ENCODE measurements around the gene CNTNAP5. TPM values are rescaled to one million over a fixed set of nuclear protein-coding genes. Genes with fewer than 3 reads are reported as not detected.

The CNTNAP5 gene
- polyA plus RNA-seq, 1 experiment: not detected

GRCh38 chr2:124316133-124316532 is 291.0 kb downstream of the CNTNAP5 start:
- Histone ChIP-seq H3K4me3 (ENCODE audit: low read depth, low read length) (no peak overlapping the region), H3K27me3 (ENCODE audit: control insufficient read depth, insufficient read depth, low read length) (no peaks in the 10 kb centered on the region), H3K36me3 (ENCODE audit: control insufficient read depth, insufficient read depth, low read length) (no peaks in the 10 kb centered on the region)
- TF ChIP-seq CTCF (IDR thresholded peaks at IDR 0.05; ENCODE audit: insufficient read depth, low read depth, low read length): no peak
- ChIA-PET POLR2A (no interaction called here), CTCF (interaction anchor here (1.1 kb wide), 1 partner anchor 9 kb away, joined by 4 read pairs; no protein-coding TSS in a partner anchor)
- no peak for DNase-seq (ENCODE audit: low read depth)

- no peak for TF ChIP-seq CTCF (IDR thresholded peaks at IDR 0.05; ENCODE audit: insufficient read depth, low read depth, low read length)
Measured at GRCh38 chr2:124316881-124317605, 292.0 kb downstream of the CNTNAP5 start.

DNA sequence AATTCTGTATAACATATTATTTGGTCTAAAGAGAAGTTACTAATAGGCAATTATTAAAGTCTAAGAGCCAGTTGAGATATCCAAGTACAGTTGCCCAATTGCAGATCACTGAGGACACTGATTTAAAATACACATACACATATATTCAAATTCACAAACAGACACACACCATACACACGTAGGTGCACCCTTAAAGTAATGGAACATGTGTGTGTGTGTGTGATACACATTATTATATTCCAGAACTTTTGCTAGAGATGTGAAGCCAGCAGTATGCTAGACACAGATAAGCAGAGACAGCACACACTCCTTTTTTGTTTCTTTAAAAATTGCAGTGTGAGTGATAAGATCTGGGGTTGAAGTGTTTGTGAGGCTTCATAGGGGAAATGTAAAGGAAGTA is 292.5 kb downstream of the CNTNAP5 start:
- Histone ChIP-seq H3K36me3 (ENCODE audit: control insufficient read depth, insufficient read depth, low read length) (no peaks in the 10 kb centered on the region), H3K4me3 (ENCODE audit: low read depth, low read length) (no peak overlapping the region), H3K27me3 (ENCODE audit: control insufficient read depth, insufficient read depth, low read length) (no peaks in the 10 kb centered on the region)
- TF ChIP-seq CTCF (IDR thresholded peaks at IDR 0.05; ENCODE audit: insufficient read depth, low read depth, low read length): no peak
- DNase-seq (ENCODE audit: low read depth): no peak
- POLR2A ChIA-PET: no interaction called here
- CTCF ChIA-PET: no interaction called here

More at GRCh38 chr2:124316881-124317605, 292.0 kb downstream of the CNTNAP5 start:
- DNase-seq (ENCODE audit: low read depth): no peak
- ChIA-PET POLR2A (no interaction called here), CTCF (no interaction called here)
- Histone ChIP-seq H3K4me3 (ENCODE audit: low read depth, low read length) (no peak overlapping the region), H3K36me3 (ENCODE audit: control insufficient read depth, insufficient read depth, low read length) (no peaks in the 10 kb centered on the region), H3K27me3 (ENCODE audit: control insufficient read depth, insufficient read depth, low read length) (no peaks in the 10 kb centered on the region)

DNA sequence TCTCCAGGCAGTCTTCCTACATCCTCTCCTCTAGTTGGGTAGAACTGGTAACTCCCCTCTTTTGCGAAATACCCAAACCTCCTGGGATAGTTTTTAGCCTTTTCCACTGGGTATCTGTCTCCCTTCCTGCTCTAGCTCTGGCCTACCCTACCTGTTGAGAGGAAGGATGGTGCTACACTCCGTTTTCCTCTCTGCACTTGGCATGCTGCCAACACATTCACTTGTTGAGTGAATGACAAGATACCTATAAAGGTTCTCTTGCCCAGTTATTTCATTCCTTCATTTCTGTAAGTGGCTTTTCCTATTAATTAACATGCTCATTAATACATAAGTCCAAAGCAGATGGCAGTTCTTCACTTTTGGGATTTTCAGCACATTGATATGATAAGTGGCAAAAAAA is 293.8 kb downstream of the CNTNAP5 start:
- POLR2A ChIA-PET: no interaction called here
- Histone ChIP-seq H3K27me3 (ENCODE audit: control insufficient read depth, insufficient read depth, low read length) (no peaks in the 10 kb centered on the region), H3K36me3 (ENCODE audit: control insufficient read depth, insufficient read depth, low read length) (no peaks in the 10 kb centered on the region), H3K4me3 (ENCODE audit: low read depth, low read length) (no peak overlapping the region)
- no peak for DNase-seq (ENCODE audit: low read depth)
- CTCF ChIA-PET: no interaction called here
- no peak for TF ChIP-seq CTCF (IDR thresholded peaks at IDR 0.05; ENCODE audit: insufficient read depth, low read depth, low read length)

GRCh38 chr2:124319577-124319976 is 294.5 kb downstream of the CNTNAP5 start:
- no peak for TF ChIP-seq CTCF (IDR thresholded peaks at IDR 0.05; ENCODE audit: insufficient read depth, low read depth, low read length)
- Histone ChIP-seq H3K36me3 (ENCODE audit: control insufficient read depth, insufficient read depth, low read length) (no peaks in the 10 kb centered on the region), H3K4me3 (ENCODE audit: low read depth, low read length) (no peak overlapping the region), H3K27me3 (ENCODE audit: control insufficient read depth, insufficient read depth, low read length) (no peaks in the 10 kb centered on the region)
- ChIA-PET CTCF (interaction anchor here (0.6 kb wide), 1 partner anchor 304 kb away, joined by 3 read pairs; no protein-coding TSS in a partner anchor), POLR2A (no interaction called here)
- DNase-seq (ENCODE audit: low read depth): no peak

All from BJ (cell line).